Gastrocnemius medialis (tissue), 4 donors: ENCODE results near the gene B4GALT3. TPM values are rescaled to one million over a fixed set of nuclear protein-coding genes. Genes with fewer than 3 reads are reported as not detected.

Experiments used
- ATAC-seq, 2 donors: fragments of 150-250 bp; one replicate each; pipeline ENCODE4 v1.9.1; 2016
- DNase-seq, 2 donors: peaks; one replicate each; pipeline ENCODE4 v3.0.0-alpha.2; 2019
- H3K27ac ChIP-seq, 4 donors: fragments of 200-600 bp; sonication (generic); 1 replicate in 1 of 4; 2 replicates in 3 of 4; pipeline ENCODE4 v1.5.1; 2016 to 2018; ENCODE audit warnings: mild to moderate bottlenecking in 2 of 4, moderate library complexity in 1 of 4
- H3K27me3 ChIP-seq, 3 donors: fragments of 200-600 bp; sonication (generic) in 2 of 3; 1 replicate in 1 of 3; 2 replicates in 2 of 3; pipeline versions ENCODE4 v1.5.1 to v1.6.0; 2016 to 2019; ENCODE audit warnings: mild to moderate bottlenecking in 1 of 3, moderate library complexity in 1 of 3
- H3K36me3 ChIP-seq, 2 donors: fragments of 200-600 bp; sonication (generic) in 1 of 2; one replicate each; pipeline ENCODE4 v1.5.1; 2017 to 2018
- H3K4me1 ChIP-seq, 2 donors: fragments of 200-600 bp; sonication (generic) in 1 of 2; one replicate each; pipeline ENCODE4 v1.5.1; 2016 to 2017; ENCODE audit warnings: mild to moderate bottlenecking in 2 of 2
- H3K4me3 ChIP-seq, 4 donors: fragments of 200-600 bp; sonication (generic) in 3 of 4; 1 replicate in 1 of 4; 2 replicates in 3 of 4; pipeline ENCODE4 v1.5.1; 2016 to 2019; ENCODE audit warnings: mild to moderate bottlenecking in 2 of 4
- H3K9me3 ChIP-seq, 3 donors: fragments of 200-600 bp; sonication (generic) in 2 of 3; 1 replicate in 1 of 3; 2 replicates in 2 of 3; pipeline ENCODE4 v1.5.1; 2016 to 2019
- POLR2A ChIP-seq, 2 donors: fragments of 450-650 bp; IDR thresholded peaks; one replicate each; pipeline ENCODE4 v1.6.1; 2017; ENCODE audit warnings: antibody characterized with exemption in 2 of 2, mild to moderate bottlenecking in 2 of 2, moderate library complexity in 2 of 2
- in situ Hi-C, 4 donors: fragments of 200-750 bp; cut with MboI; loops; one replicate each; pipeline versions ENCODE4 v1.15.0 to v1.8.0; 2017; ENCODE audit warnings: low sequenced_read_pairs in 4 of 4
- intact Hi-C: fragments of 100-400 bp; cut with DNase I; formaldehyde crosslinking; loops from one replicate; pipeline ENCODE4 v1.15.1; 2023; ENCODE audit warnings: low total_unique reads
- total RNA-seq, 4 donors: library from RNA; depleted of rRNA; stranded (reverse); fragments of >200 nt; gene quantifications; one replicate each; pipeline versions ENCODE4 v1.1.0 to v1.2.3, GENCODE V29; 2016
- TF ChIP-seq, protein P1 (sequence below), 5 experiments: fragments of 450-650 bp in 3 of 5; fragments of 200-600 bp in 2 of 5; sonication (generic) in 2 of 5; IDR thresholded peaks in 4 of 5; conservative IDR thresholded peaks in 1 of 5; 1 replicate in 4 of 5; 2 replicates in 1 of 5; pipeline ENCODE4 v1.5.1; 2016 to 2019; ENCODE audit warnings: antibody characterized with exemption in 5 of 5, mild to moderate bottlenecking in 3 of 5, moderate library complexity in 3 of 5

B4GALT3 gene
- total RNA-seq, 4 donors from 2014 or later = 35.5 to 47.7 (median 43.7) TPM

- Histone ChIP-seq H3K9me3 (no peaks in the 10 kb centered on the region), H3K36me3 (no peaks in the 10 kb centered on the region), H3K4me3 (no peak overlapping the region), H3K27ac (no peak overlapping the region), H3K4me1 (peaks cover 21% of the 10 kb centered on the region in 2 donors), H3K27me3 (no peaks in the 10 kb centered on the region)
- TF ChIP-seq POLR2A (IDR thresholded peaks at IDR 0.05) = no peak
- TF ChIP-seq, protein P1, sequence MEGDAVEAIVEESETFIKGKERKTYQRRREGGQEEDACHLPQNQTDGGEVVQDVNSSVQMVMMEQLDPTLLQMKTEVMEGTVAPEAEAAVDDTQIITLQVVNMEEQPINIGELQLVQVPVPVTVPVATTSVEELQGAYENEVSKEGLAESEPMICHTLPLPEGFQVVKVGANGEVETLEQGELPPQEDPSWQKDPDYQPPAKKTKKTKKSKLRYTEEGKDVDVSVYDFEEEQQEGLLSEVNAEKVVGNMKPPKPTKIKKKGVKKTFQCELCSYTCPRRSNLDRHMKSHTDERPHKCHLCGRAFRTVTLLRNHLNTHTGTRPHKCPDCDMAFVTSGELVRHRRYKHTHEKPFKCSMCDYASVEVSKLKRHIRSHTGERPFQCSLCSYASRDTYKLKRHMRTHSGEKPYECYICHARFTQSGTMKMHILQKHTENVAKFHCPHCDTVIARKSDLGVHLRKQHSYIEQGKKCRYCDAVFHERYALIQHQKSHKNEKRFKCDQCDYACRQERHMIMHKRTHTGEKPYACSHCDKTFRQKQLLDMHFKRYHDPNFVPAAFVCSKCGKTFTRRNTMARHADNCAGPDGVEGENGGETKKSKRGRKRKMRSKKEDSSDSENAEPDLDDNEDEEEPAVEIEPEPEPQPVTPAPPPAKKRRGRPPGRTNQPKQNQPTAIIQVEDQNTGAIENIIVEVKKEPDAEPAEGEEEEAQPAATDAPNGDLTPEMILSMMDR (IDR thresholded peaks at IDR 0.05 in 4 of 5, conservative IDR thresholded peaks at IDR 0.05 in 1 of 5) = no peak
- ATAC-seq (no peak), DNase-seq (no peak)
- in situ Hi-C loops = loop anchor here in 1 of 4 donors (25.0 kb wide), 1 partner anchor 580 kb away; the partner anchor contains the start of gene ATF6
- intact Hi-C loops = no loop called here
Measured at GRCh38 chr1:161182214-161182613, 4.9 kb upstream of the B4GALT3 start.

DNA sequence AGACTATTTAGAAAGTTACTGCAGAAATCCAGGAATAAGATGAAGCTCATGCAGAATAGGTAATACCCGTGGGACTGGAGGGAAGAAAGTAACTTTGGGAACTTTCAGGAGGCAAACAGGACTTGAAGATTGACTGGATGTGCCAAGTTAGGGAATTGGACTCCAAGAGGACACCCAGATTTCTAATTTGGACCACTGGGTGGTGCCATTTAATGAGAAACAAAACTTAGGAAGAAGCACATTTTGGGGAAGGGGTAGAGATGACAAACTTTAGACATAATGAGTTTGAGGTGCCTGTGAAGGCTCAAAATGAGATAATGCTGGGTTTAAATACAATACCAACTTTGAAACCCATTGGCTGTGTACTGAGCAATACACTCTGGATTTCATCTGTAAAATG is 3.3 kb upstream of the B4GALT3 start:
- DNase-seq (no peak), ATAC-seq (no peak)
- Histone ChIP-seq H3K4me1 (peaks cover 21 to 22% of the 10 kb centered on the region in 2 donors), H3K36me3 (no peaks in the 10 kb centered on the region), H3K9me3 (no peaks in the 10 kb centered on the region), H3K27ac (no peak overlapping the region), H3K27me3 (no peaks in the 10 kb centered on the region), H3K4me3 (no peak overlapping the region)
- in situ Hi-C loops (loop anchor here in 1 of 4 donors (25.0 kb wide), 1 partner anchor 582 kb away; the partner anchor contains the start of gene ATF6), intact Hi-C loops (no loop called here)
- TF ChIP-seq POLR2A (IDR thresholded peaks at IDR 0.05) = no peak
- TF ChIP-seq, protein P1 (IDR thresholded peaks at IDR 0.05 in 4 of 5, conservative IDR thresholded peaks at IDR 0.05 in 1 of 5) = no peak

DNA sequence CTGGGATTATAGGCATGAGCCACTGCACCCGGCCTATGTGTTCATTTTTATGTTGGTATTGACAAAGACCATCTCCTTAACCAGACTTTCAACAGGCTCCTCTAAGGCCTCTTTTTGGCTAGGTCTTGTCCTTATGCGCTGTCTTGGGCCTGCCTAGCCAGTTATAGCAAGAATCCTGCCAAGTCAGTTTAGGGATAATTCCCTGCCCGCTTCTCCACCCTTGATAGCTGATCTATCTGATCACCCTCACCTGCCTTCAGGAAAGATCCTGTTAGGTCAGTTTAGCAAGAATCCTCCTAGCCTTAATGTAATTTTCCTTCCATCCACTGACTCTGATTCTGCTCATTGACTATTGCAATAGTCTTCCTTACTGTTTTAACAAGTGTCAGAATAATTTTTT is 2.4 kb upstream of the B4GALT3 start:
- peaks cover 0 to 8% of the 10 kb centered on the region in 2 donors for H3K36me3 ChIP-seq
- intact Hi-C loops = no loop called here
- H3K9me3 ChIP-seq = no peaks in the 10 kb centered on the region
- no peak overlapping the region for H3K4me3 ChIP-seq
- peaks cover 12 to 15% of the 10 kb centered on the region in 2 donors for H3K4me1 ChIP-seq
- no peak overlapping the region for H3K27ac ChIP-seq
- DNase-seq (no peak), ATAC-seq (no peak)
- no peaks in the 10 kb centered on the region for H3K27me3 ChIP-seq
- in situ Hi-C loops = loop anchor here in 1 of 4 donors (10.0 to 25.0 kb wide), 2 partner anchors 45 to 583 kb away; partner anchors contain the start of genes APOA2, ATF6 and TOMM40L
- no peak for TF ChIP-seq POLR2A (IDR thresholded peaks at IDR 0.05)
- TF ChIP-seq, protein P1 (IDR thresholded peaks at IDR 0.05 in 4 of 5, conservative IDR thresholded peaks at IDR 0.05 in 1 of 5) = no peak

DNA sequence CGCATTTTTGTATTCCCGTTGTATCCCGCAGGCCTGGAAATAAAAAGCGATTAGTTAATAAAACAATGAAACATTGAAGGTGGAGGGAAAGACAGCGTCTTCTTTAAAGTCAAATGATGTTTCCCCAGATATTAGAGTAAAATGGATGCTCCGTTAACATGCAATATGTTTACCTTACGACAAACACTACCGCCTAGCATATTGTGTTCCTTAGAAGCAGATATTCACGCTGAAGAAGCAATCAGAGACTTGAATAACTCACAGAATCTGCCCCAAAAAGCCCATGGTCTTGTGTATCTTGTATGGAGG is 583 bp upstream of the B4GALT3 start:
- H3K4me1 ChIP-seq = peaks cover 13 to 16% of the 10 kb centered on the region in 2 donors
- H3K36me3 ChIP-seq = peaks cover 0 to 26% of the 10 kb centered on the region in 2 donors
- no peak for ATAC-seq
- no peak for TF ChIP-seq POLR2A (IDR thresholded peaks at IDR 0.05)
- TF ChIP-seq, protein P1 (IDR thresholded peaks at IDR 0.05 in 4 of 5, conservative IDR thresholded peaks at IDR 0.05 in 1 of 5) = no peak
- H3K27ac ChIP-seq = peak overlapping the region; percentile 87 to 91 (median 89)
- no peaks in the 10 kb centered on the region for H3K27me3 ChIP-seq
- in situ Hi-C loops (loop anchor here in 1 of 4 donors (10.0 to 25.0 kb wide), 2 partner anchors 47 to 584 kb away; partner anchors contain the start of genes APOA2, ATF6 and TOMM40L), intact Hi-C loops (loop anchor here (1.0 kb wide), 1 partner anchor 12 kb away; the partner anchor contains the start of gene PPOX)
- no peak for DNase-seq
- H3K4me3 ChIP-seq = peak overlapping the region; percentile 72 to 92 (median 80)
- no peaks in the 10 kb centered on the region for H3K9me3 ChIP-seq
